Suprapubic skin (tissue), 4 donors: ENCODE measurements around the gene FIGNL1. TPM values are rescaled to one million over a fixed set of nuclear protein-coding genes. Genes with fewer than 3 reads are reported as not detected.

Experiments used
- DNase-seq, 2 donors: peaks; one replicate each; pipeline ENCODE4 v3.0.0-alpha.2; 2019; ENCODE audit warnings: low spot score in 2 of 2
- H3K27ac ChIP-seq: fragments of 200-600 bp; sonication (generic); one replicate; pipeline ENCODE4 v1.5.1; 2019
- H3K27me3 ChIP-seq: fragments of 200-600 bp; sonication (generic); one replicate; pipeline ENCODE4 v1.5.1; 2019
- H3K36me3 ChIP-seq: fragments of 200-600 bp; sonication (generic); one replicate; pipeline ENCODE4 v1.5.1; 2019
- H3K4me1 ChIP-seq: fragments of 200-600 bp; sonication (generic); one replicate; pipeline ENCODE4 v1.5.1; 2019
- H3K4me3 ChIP-seq: fragments of 200-600 bp; sonication (generic); one replicate; pipeline ENCODE4 v1.5.1; 2019; ENCODE audit warnings: mild to moderate bottlenecking
- H3K9me3 ChIP-seq: fragments of 200-600 bp; sonication (generic); one replicate; pipeline ENCODE4 v1.5.1; 2019
- CTCF ChIP-seq, 2 donors: fragments of 200-600 bp in 1 of 2; fragments of 450-650 bp in 1 of 2; sonication (generic) in 1 of 2; IDR thresholded peaks; one replicate each; pipeline ENCODE4 v1.5.1; 2016 to 2019; ENCODE audit warnings: antibody characterized with exemption in 2 of 2, mild to moderate bottlenecking in 1 of 2, moderate library complexity in 1 of 2
- EP300 ChIP-seq: sonication (generic); formaldehyde crosslinking; IDR thresholded peaks from one replicate; pipeline ENCODE4 v1.6.1; 2017; ENCODE audit warnings: antibody characterized with exemption
- POLR2A ChIP-seq, 2 donors: fragments of 450-650 bp; IDR thresholded peaks; one replicate each; pipeline ENCODE4 v1.6.1; 2017; ENCODE audit warnings: antibody characterized with exemption in 2 of 2, mild to moderate bottlenecking in 2 of 2, moderate library complexity in 2 of 2
- POLR2AphosphoS5 ChIP-seq, 3 donors: sonication (generic); formaldehyde crosslinking; IDR thresholded peaks; one replicate each; pipeline ENCODE4 v1.6.1; 2017; ENCODE audit warnings: antibody characterized with exemption in 3 of 3
- WGBS: methylation state at CpG from one replicate; pipeline ENCODE4 v1.1.5; 2018; 5-methylcytosine and 5-hydroxymethylcytosine counted together
- total RNA-seq, 4 donors: library from RNA; depleted of rRNA; stranded (reverse); fragments of >200 nt; gene quantifications; one replicate each; pipeline ENCODE4 v1.1.0, GENCODE V29; 2016

Gene FIGNL1
- total RNA-seq, 4 donors from 2014 or later, result 8.1 to 22.1 (median 16.4) TPM

- no peak for DNase-seq
- H3K4me1 ChIP-seq, result peaks cover 4% of the 10 kb centered on the region
- no peak overlapping the region for H3K27ac ChIP-seq
- no peaks in the 10 kb centered on the region for H3K36me3 ChIP-seq
- H3K4me3 ChIP-seq, result no peak overlapping the region
- TF ChIP-seq POLR2AphosphoS5 (IDR thresholded peaks at IDR 0.05) (no peak), CTCF (IDR thresholded peaks at IDR 0.05) (no peak), EP300 (no peak), POLR2A (IDR thresholded peaks at IDR 0.05) (no peak)
- no peaks in the 10 kb centered on the region for H3K27me3 ChIP-seq
- no peaks in the 10 kb centered on the region for H3K9me3 ChIP-seq
Measured at GRCh38 chr7:50455658-50456057, 5.5 kb upstream of the FIGNL1 start.

GRCh38 chr7:50454968-50455367 lies 4.8 kb upstream of the FIGNL1 start:
- DNase-seq, result no peak
- Histone ChIP-seq H3K4me1 (peaks cover 10% of the 10 kb centered on the region), H3K4me3 (no peak overlapping the region), H3K9me3 (no peaks in the 10 kb centered on the region), H3K27me3 (no peaks in the 10 kb centered on the region), H3K27ac (no peak overlapping the region), H3K36me3 (no peaks in the 10 kb centered on the region)
- TF ChIP-seq POLR2AphosphoS5 (IDR thresholded peaks at IDR 0.05) (no peak), EP300 (no peak), CTCF (IDR thresholded peaks at IDR 0.05) (no peak), POLR2A (IDR thresholded peaks at IDR 0.05) (no peak)
- WGBS, result 82% methylated on average over 5 of the region's 5 CpGs

- H3K4me1 ChIP-seq, result peaks cover 22% of the 10 kb centered on the region
- WGBS, result 50% methylated on average over 8 of the region's 32 CpGs
- peaks cover 16% of the 10 kb centered on the region for H3K36me3 ChIP-seq
- H3K27me3 ChIP-seq, result no peaks in the 10 kb centered on the region
- H3K4me3 ChIP-seq, result peak overlapping the region; percentile 79
- H3K9me3 ChIP-seq, result no peaks in the 10 kb centered on the region
- DNase-seq, result no peak
- TF ChIP-seq CTCF (IDR thresholded peaks at IDR 0.05), result no peak
- TF ChIP-seq EP300, result no peak
- TF ChIP-seq POLR2AphosphoS5 (IDR thresholded peaks at IDR 0.05), result no peak
- no peak for TF ChIP-seq POLR2A (IDR thresholded peaks at IDR 0.05)
- H3K27ac ChIP-seq, result peak overlapping the region; percentile 74
Measured at GRCh38 chr7:50450590-50451032, 461 bp upstream of the FIGNL1 start.

GRCh38 chr7:50449501-50449880 lies 659 bp downstream of the FIGNL1 start:
- H3K36me3 ChIP-seq, result peaks cover 20% of the 10 kb centered on the region
- TF ChIP-seq EP300 (no peak), CTCF (IDR thresholded peaks at IDR 0.05) (no peak), POLR2A (IDR thresholded peaks at IDR 0.05) (no peak), POLR2AphosphoS5 (IDR thresholded peaks at IDR 0.05) (no peak)
- H3K27ac ChIP-seq, result peak overlapping the region; percentile 74
- 12% methylated on average over 5 of the region's 5 CpGs for WGBS
- H3K9me3 ChIP-seq, result no peaks in the 10 kb centered on the region
- peaks cover 22% of the 10 kb centered on the region for H3K4me1 ChIP-seq
- no peak for DNase-seq
- H3K27me3 ChIP-seq, result no peaks in the 10 kb centered on the region
- peak overlapping the region; percentile 79 for H3K4me3 ChIP-seq

GRCh38 chr7:50448823-50449222 lies 1.3 kb downstream of the FIGNL1 start:
- Histone ChIP-seq H3K27me3 (no peaks in the 10 kb centered on the region), H3K4me1 (peaks cover 22% of the 10 kb centered on the region), H3K4me3 (no peak overlapping the region), H3K36me3 (peaks cover 20% of the 10 kb centered on the region), H3K9me3 (no peaks in the 10 kb centered on the region), H3K27ac (no peak overlapping the region)
- TF ChIP-seq POLR2A (IDR thresholded peaks at IDR 0.05), result no peak
- no peak for TF ChIP-seq EP300
- TF ChIP-seq POLR2AphosphoS5 (IDR thresholded peaks at IDR 0.05), result no peak
- TF ChIP-seq CTCF (IDR thresholded peaks at IDR 0.05), result no peak
- DNase-seq, result no peak
